Heart left ventricle (tissue), 13 donors: ENCODE results near the gene PRKCB.

Experiments used
- CTCF ChIP-seq, 12 donors: fragments of 200-600 bp; sonication (generic) in 4 of 12; IDR thresholded peaks; one replicate each; pipeline versions ENCODE4 v1.5.0 to v1.8.0; 2018 to 2022; ENCODE audit warnings: antibody characterized with exemption in 12 of 12, mild to moderate bottlenecking in 5 of 12
- POLR2A ChIP-seq, 2 donors: fragments of 450-650 bp; IDR thresholded peaks; one replicate each; pipeline ENCODE4 v1.6.1; 2017; ENCODE audit warnings: antibody characterized with exemption in 2 of 2, mild to moderate bottlenecking in 2 of 2, moderate library complexity in 2 of 2
- donor health status: ischemic (EF 13 %, LVEDD 7.1; RV severe dilation, severe dysfunction).
- donor health status: DM: no; HTN: yes; CAD: no.
- donor health status: DM: no; HTN: no; CAD: no.
- donor health status: ischemic (EF 25% LVEDD 6.9; RV normal size, moderate dysfunction).
- donor health status: ischemic (EF 25% LVEDD 5.7; RV mildly dilated, moderate dysfunction).
- donor health status: ischemic (EF 35%, LVEDD 5.7; RV mildly dilated, moderate dysfunction).
- donor health status: nonischemic (EF 11% LVEDD 7.7; RV severe dilation, severe dysfunction).
- donor health status: DM: yes; HTN: yes; CAD: no.
- donor health status: PGD.
- donor health status: ischemic (EF 29% LVEDD 5.4; RV normal size, mild dysfunction).
- donor health status: nonischemic (EF 23%, LVEDD 6.1; RV moderate dilation, normal function).

GRCh38 chr16:23826528-23827045 is 9.2 kb upstream of the PRKCB start:
- no peak for TF ChIP-seq CTCF (IDR thresholded peaks at IDR 0.05)
- no peak for TF ChIP-seq POLR2A (IDR thresholded peaks at IDR 0.05)
